HG02938 (cell line): ENCODE measurements around the gene GMDS.
A peak's percentile ranks its signal among the peaks of the same experiment; 100 is the strongest.

Experiments
- ATAC-seq: cut with Tn5 transposase; IDR thresholded peaks from one replicate; pipeline ENCODE4 v1.9.1; 2021; ENCODE audit warnings: mild to moderate bottlenecking, moderate library complexity; ENCODE audit not compliant: unreplicated experiment

The GMDS gene

GRCh38 chr6:2242311-2242710, 3.1 kb downstream of the GMDS start:
- no peak for ATAC-seq

- no peak for ATAC-seq
These were observed 4.4 kb downstream of the GMDS start for GRCh38 chr6:2240961-2241360.

- ATAC-seq, result no peak
These were observed 8.4 kb downstream of the GMDS start for GRCh38 chr6:2237001-2237400.

GRCh38 chr6:2235777-2236495, 9.5 kb downstream of the GMDS start:
- ATAC-seq, result no peak

- no peak for ATAC-seq
These were observed 13.0 kb downstream of the GMDS start for GRCh38 chr6:2232445-2232844.

- ATAC-seq, result no peak
These were observed 14.0 kb downstream of the GMDS start for GRCh38 chr6:2231438-2231837.

- ATAC-seq, result no peak
These were observed 14.6 kb downstream of the GMDS start for GRCh38 chr6:2230659-2231277.

GRCh38 chr6:2229742-2230141, 15.7 kb downstream of the GMDS start:
- no peak for ATAC-seq

GRCh38 chr6:2229039-2229438, 16.4 kb downstream of the GMDS start:
- no peak for ATAC-seq

GRCh38 chr6:2228392-2228791, 17.0 kb downstream of the GMDS start:
- ATAC-seq, result no peak

- ATAC-seq, result no peak
These were observed 18.6 kb downstream of the GMDS start for GRCh38 chr6:2226775-2227174.

- ATAC-seq, result no peak
These were observed 19.7 kb downstream of the GMDS start for GRCh38 chr6:2225422-2226392.

- ATAC-seq, result no peak
These were observed 20.5 kb downstream of the GMDS start for GRCh38 chr6:2224847-2225382.

GRCh38 chr6:2222275-2222842, 23.0 kb downstream of the GMDS start:
- peak; percentile 5 for ATAC-seq

GRCh38 chr6:2221726-2222274, 23.6 kb downstream of the GMDS start:
- peak; percentile 54 for ATAC-seq

- ATAC-seq, result no peak
These were observed 25.3 kb downstream of the GMDS start for GRCh38 chr6:2220154-2220553.

- no peak for ATAC-seq
These were observed 26.5 kb downstream of the GMDS start for GRCh38 chr6:2218866-2219265.

GRCh38 chr6:2216794-2217383, 28.5 kb downstream of the GMDS start:
- no peak for ATAC-seq

GRCh38 chr6:2215342-2215741, 30.1 kb downstream of the GMDS start:
- ATAC-seq, result no peak

GRCh38 chr6:2213086-2213485, 32.3 kb downstream of the GMDS start:
- ATAC-seq, result no peak
